ENCODE data around the gene ARG1.

- no peak for TF ChIP-seq CTCF (IDR thresholded peaks at IDR 0.05)
- no peak for TF ChIP-seq POLR2AphosphoS5 (IDR thresholded peaks at IDR 0.05; ENCODE audit: low read depth, low read length)
These were observed 1.1 kb downstream of the ARG1 start for GRCh38 chr6:131574133-131574532.
